ENCODE results near the gene ACAP1. TPM values are rescaled to one million over a fixed set of nuclear protein-coding genes. Genes with fewer than 3 reads are reported as not detected.
A peak's percentile ranks its signal among the peaks of the same experiment; 100 is the strongest.

The ACAP1 gene
- total RNA-seq, 1 donor from 2014 or later = 3.6 TPM

- no peak overlapping the region for H3K4me3 ChIP-seq (ENCODE audit: low read depth, low read length)
- H3K27me3 ChIP-seq (ENCODE audit: control insufficient read depth, insufficient read depth, low read length) = peaks cover 61% of the 10 kb centered on the region
- no peak for TF ChIP-seq CTCF (IDR thresholded peaks at IDR 0.05; ENCODE audit: insufficient read depth, low read length, poor library complexity, severe bottlenecking)
- no peaks in the 10 kb centered on the region for H3K36me3 ChIP-seq (ENCODE audit: control insufficient read depth, insufficient read depth, low read length)
- no peak for DNase-seq (ENCODE audit: low read depth)
Observed at GRCh38 chr17:7292729-7293128, 43.6 kb upstream of the ACAP1 start.

GRCh38 chr17:7293159-7293558 is 43.2 kb upstream of the ACAP1 start:
- TF ChIP-seq CTCF (IDR thresholded peaks at IDR 0.05; ENCODE audit: insufficient read depth, low read length, poor library complexity, severe bottlenecking) = no peak
- Histone ChIP-seq H3K4me3 (ENCODE audit: low read depth, low read length) (no peak overlapping the region), H3K27me3 (ENCODE audit: control insufficient read depth, insufficient read depth, low read length) (peaks cover 59% of the 10 kb centered on the region), H3K36me3 (ENCODE audit: control insufficient read depth, insufficient read depth, low read length) (no peaks in the 10 kb centered on the region)
- DNase-seq (ENCODE audit: low read depth) = no peak

GRCh38 chr17:7293816-7294613 is 42.3 kb upstream of the ACAP1 start:
- no peak for DNase-seq (ENCODE audit: low read depth)
- no peak for TF ChIP-seq CTCF (IDR thresholded peaks at IDR 0.05; ENCODE audit: insufficient read depth, low read length, poor library complexity, severe bottlenecking)
- Histone ChIP-seq H3K36me3 (ENCODE audit: control insufficient read depth, insufficient read depth, low read length) (no peaks in the 10 kb centered on the region), H3K27me3 (ENCODE audit: control insufficient read depth, insufficient read depth, low read length) (peaks cover 54% of the 10 kb centered on the region), H3K4me3 (ENCODE audit: low read depth, low read length) (no peak overlapping the region)

GRCh38 chr17:7294614-7295153 is 41.6 kb upstream of the ACAP1 start, which contains the start of gene YBX2:
TSS of gene YBX2 (minus strand) at chr17:7294639. CDS start at chr17:7294500, 139 bp downstream.
- no peak for DNase-seq (ENCODE audit: low read depth)
- no peak for TF ChIP-seq CTCF (IDR thresholded peaks at IDR 0.05; ENCODE audit: insufficient read depth, low read length, poor library complexity, severe bottlenecking)
- peak within 1 kb of the TSS; percentile 22 for H3K4me3 ChIP-seq (ENCODE audit: low read depth, low read length)

GRCh38 chr17:7295230-7296180 is 40.8 kb upstream of the ACAP1 start:
- no peak overlapping the region for H3K4me3 ChIP-seq (ENCODE audit: low read depth, low read length)
- DNase-seq (ENCODE audit: low read depth) = no peak
- H3K36me3 ChIP-seq (ENCODE audit: control insufficient read depth, insufficient read depth, low read length) = no peaks in the 10 kb centered on the region
- peak; percentile 18 for TF ChIP-seq CTCF (IDR thresholded peaks at IDR 0.05; ENCODE audit: insufficient read depth, low read length, poor library complexity, severe bottlenecking)
- H3K27me3 ChIP-seq (ENCODE audit: control insufficient read depth, insufficient read depth, low read length) = peaks cover 45% of the 10 kb centered on the region

More at GRCh38 chr17:7294614-7295153, 41.6 kb upstream of the ACAP1 start, which contains the start of gene YBX2:
- Histone ChIP-seq H3K36me3 (ENCODE audit: control insufficient read depth, insufficient read depth, low read length) (no peaks in the 10 kb centered on the region), H3K27me3 (ENCODE audit: control insufficient read depth, insufficient read depth, low read length) (peaks cover 49% of the 10 kb centered on the region)

Measured in kidney epithelial cell (primary cell).